ENCODE measurements around the gene TMEM184B. TPM values are rescaled to one million over a fixed set of nuclear protein-coding genes. Genes with fewer than 3 reads are reported as not detected.
A peak's percentile ranks its signal among the peaks of the same experiment; 100 is the strongest.

TMEM184B gene
- total and polyA plus RNA-seq, 2 experiments from 2014 or later: 68.8 to 70.3 TPM

- DNase-seq (ENCODE audit: low read depth in 1 of 2, low spot score in 1 of 2): no peak
- TF ChIP-seq, protein P1, sequence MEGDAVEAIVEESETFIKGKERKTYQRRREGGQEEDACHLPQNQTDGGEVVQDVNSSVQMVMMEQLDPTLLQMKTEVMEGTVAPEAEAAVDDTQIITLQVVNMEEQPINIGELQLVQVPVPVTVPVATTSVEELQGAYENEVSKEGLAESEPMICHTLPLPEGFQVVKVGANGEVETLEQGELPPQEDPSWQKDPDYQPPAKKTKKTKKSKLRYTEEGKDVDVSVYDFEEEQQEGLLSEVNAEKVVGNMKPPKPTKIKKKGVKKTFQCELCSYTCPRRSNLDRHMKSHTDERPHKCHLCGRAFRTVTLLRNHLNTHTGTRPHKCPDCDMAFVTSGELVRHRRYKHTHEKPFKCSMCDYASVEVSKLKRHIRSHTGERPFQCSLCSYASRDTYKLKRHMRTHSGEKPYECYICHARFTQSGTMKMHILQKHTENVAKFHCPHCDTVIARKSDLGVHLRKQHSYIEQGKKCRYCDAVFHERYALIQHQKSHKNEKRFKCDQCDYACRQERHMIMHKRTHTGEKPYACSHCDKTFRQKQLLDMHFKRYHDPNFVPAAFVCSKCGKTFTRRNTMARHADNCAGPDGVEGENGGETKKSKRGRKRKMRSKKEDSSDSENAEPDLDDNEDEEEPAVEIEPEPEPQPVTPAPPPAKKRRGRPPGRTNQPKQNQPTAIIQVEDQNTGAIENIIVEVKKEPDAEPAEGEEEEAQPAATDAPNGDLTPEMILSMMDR (IDR thresholded peaks at IDR 0.05; ENCODE audit: low read depth, low read length): no peak
- H3K27me3 ChIP-seq: no peaks in the 10 kb centered on the region
- H3K27ac ChIP-seq: no peak overlapping the region
- no peaks in the 10 kb centered on the region for H3K9me3 ChIP-seq (ENCODE audit: low read depth)
- no peak overlapping the region for H3K4me3 ChIP-seq
- H3K36me3 ChIP-seq: peaks cover 2% of the 10 kb centered on the region
- H3K4me1 ChIP-seq (ENCODE audit: low read depth): peaks cover 3% of the 10 kb centered on the region
These were observed 25.1 kb downstream of the TMEM184B start for GRCh38 chr22:38247713-38248112.

GRCh38 chr22:38246692-38247091 is 26.1 kb downstream of the TMEM184B start:
- peaks cover 2% of the 10 kb centered on the region for H3K36me3 ChIP-seq
- peaks cover 3% of the 10 kb centered on the region for H3K4me1 ChIP-seq (ENCODE audit: low read depth)
- no peaks in the 10 kb centered on the region for H3K9me3 ChIP-seq (ENCODE audit: low read depth)
- DNase-seq (ENCODE audit: low read depth in 1 of 2, low spot score in 1 of 2): no peak
- no peak overlapping the region for H3K4me3 ChIP-seq
- no peaks in the 10 kb centered on the region for H3K27me3 ChIP-seq
- TF ChIP-seq, protein P1 (IDR thresholded peaks at IDR 0.05; ENCODE audit: low read depth, low read length): no peak
- no peak overlapping the region for H3K27ac ChIP-seq

- no peak for DNase-seq (ENCODE audit: low read depth in 1 of 2, low spot score in 1 of 2)
- Histone ChIP-seq H3K4me1 (ENCODE audit: low read depth) (peaks cover 3% of the 10 kb centered on the region), H3K36me3 (peaks cover 2% of the 10 kb centered on the region), H3K27me3 (no peaks in the 10 kb centered on the region), H3K4me3 (no peak overlapping the region), H3K27ac (no peak overlapping the region), H3K9me3 (ENCODE audit: low read depth) (no peaks in the 10 kb centered on the region)
- TF ChIP-seq, protein P1 (IDR thresholded peaks at IDR 0.05; ENCODE audit: low read depth, low read length): no peak
These were observed 26.7 kb downstream of the TMEM184B start for GRCh38 chr22:38246046-38246658.

DNA sequence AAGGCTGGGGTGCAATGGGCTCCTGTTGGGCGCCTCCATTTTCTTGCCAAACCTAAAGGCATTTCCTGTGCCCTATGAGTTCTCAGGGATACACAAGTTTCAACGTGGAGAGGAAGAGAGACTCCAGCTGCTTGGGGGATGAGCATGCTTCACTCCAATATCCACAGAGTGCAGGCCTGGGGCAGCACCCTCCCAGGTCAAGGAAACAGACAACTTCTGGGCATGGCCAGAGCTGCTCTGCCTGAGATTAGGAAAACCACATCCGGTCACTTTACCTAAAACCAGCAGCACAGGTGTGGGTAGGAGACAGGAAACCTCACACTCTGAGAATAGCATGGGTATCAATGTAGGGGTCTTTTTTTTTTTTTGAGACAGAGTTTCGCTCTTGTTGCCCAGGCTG is 28.7 kb downstream of the TMEM184B start:
- Histone ChIP-seq H3K36me3 (peaks cover 2% of the 10 kb centered on the region), H3K4me3 (no peak overlapping the region), H3K9me3 (ENCODE audit: low read depth) (no peaks in the 10 kb centered on the region), H3K4me1 (ENCODE audit: low read depth) (peaks cover 7% of the 10 kb centered on the region), H3K27me3 (no peaks in the 10 kb centered on the region), H3K27ac (no peak overlapping the region)
- TF ChIP-seq, protein P1 (IDR thresholded peaks at IDR 0.05; ENCODE audit: low read depth, low read length): no peak
- no peak for DNase-seq (ENCODE audit: low read depth in 1 of 2, low spot score in 1 of 2)

DNA sequence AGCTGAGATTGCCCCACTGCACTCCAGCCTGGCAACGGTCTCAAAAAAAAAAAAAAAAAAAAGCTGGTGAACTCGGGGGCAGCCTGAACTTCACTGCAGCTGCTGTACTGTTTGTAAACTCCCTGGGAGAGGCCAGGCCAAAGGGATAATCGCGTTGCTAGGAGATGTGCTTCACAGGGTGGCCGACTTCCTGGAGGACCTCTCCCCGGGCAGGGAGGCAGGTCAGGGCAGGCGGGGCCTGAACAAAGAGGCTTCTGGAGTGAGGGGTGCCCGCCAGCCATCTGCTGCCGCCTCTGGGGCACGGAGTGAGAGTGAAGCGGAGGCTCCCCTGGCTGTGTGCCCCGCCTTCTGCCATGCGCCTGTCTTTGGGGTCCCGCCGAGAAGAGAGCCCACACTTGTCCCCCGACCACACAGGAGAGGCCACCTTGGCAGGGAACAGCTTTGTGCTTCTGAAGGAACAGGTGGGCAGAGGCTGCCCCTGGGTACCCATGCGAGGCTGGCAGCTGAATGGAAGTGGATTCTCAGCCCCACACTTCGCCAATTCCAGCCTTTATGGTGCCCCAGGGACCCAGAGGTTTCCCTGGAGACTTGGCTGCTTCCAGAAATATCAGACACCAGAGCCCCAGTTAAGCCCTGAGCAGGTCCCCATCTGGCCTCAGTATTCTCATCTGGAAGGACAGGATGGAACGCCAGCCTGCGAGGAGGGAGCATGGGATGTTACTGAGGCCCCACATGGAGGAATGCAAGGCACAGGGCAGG is 29.6 kb downstream of the TMEM184B start:
- TF ChIP-seq, protein P1 (IDR thresholded peaks at IDR 0.05; ENCODE audit: low read depth, low read length): no peak
- Histone ChIP-seq H3K27me3 (no peaks in the 10 kb centered on the region), H3K4me3 (no peak overlapping the region), H3K4me1 (ENCODE audit: low read depth) (peaks cover 9% of the 10 kb centered on the region), H3K27ac (no peak overlapping the region), H3K36me3 (peaks cover 2% of the 10 kb centered on the region), H3K9me3 (ENCODE audit: low read depth) (no peaks in the 10 kb centered on the region)
- DNase-seq (ENCODE audit: low read depth in 1 of 2, low spot score in 1 of 2): peak in 1 of 2 donors; percentile 60

Measured in cardiac muscle cell (in vitro differentiated cells and primary cell).